HG02678 (cell line): ENCODE measurements around the gene CDH13.

ENCODE experiments used
- ATAC-seq: cut with Tn5 transposase; IDR thresholded peaks from one replicate; pipeline ENCODE4 v1.9.1; 2021; ENCODE audit warnings: mild to moderate bottlenecking, moderate library complexity; ENCODE audit not compliant: unreplicated experiment

Gene CDH13

GRCh38 chr16:83615953-83616350 is 989.2 kb downstream of the CDH13 start:
- no peak for ATAC-seq

DNA sequence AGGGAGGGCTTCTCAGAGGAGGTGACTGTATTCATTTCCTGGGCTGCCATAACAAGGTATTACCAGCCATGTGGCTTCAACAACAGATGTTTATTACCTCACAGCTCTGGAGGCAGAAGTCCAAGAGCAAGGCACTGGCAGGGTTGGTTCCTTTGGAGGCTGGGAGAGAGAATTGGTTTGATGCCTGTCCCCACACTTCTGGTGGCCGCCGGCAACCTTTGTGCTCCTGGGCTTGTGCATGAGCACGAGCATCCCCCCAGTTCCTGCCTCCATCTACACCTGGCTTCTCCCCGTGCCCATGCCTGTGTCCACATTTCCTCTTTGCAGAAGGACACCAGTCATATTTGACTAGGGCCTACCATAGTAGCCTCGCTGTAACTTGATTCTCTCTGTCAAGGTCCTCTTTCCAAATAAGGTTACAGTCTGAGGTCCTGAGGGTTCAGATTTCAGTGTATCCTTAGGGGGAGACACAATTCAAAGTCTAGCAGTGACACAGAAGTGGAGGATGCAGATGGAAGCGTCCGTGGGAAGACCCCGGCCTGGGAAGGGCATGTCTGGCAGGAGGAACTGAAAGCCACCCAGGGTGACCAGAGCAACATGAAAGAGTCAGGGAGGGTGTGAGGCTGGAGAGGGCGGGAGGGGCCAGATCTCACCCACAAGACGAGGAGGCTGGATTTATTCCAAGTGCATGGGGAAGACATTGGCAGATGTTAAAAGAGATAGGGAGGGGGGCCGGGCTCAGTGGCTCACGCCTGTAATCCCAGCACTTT is 992.8 kb downstream of the CDH13 start:
- no peak for ATAC-seq

DNA sequence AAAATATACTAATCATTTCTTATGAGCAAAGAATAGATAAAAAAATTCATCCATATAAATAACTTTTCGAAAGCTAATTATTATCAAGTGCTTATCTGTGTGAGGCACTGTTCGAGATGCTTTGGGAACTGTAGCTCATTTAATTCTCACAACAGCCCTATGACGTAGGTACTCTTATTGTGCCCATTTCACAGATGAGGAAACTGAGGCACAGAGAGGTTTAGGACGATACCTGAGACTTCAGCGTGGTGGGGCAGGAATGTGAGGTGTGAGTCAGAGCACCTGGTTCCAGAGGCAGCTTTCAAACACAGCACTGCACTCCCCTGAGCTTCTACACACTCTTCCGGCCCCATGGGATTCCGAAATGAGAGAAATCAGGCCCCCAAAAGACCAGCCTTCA is 995.2 kb downstream of the CDH13 start:
- ATAC-seq = no peak

- no peak for ATAC-seq
These were observed 996.4 kb downstream of the CDH13 start for GRCh38 chr16:83623091-83623730.

DNA sequence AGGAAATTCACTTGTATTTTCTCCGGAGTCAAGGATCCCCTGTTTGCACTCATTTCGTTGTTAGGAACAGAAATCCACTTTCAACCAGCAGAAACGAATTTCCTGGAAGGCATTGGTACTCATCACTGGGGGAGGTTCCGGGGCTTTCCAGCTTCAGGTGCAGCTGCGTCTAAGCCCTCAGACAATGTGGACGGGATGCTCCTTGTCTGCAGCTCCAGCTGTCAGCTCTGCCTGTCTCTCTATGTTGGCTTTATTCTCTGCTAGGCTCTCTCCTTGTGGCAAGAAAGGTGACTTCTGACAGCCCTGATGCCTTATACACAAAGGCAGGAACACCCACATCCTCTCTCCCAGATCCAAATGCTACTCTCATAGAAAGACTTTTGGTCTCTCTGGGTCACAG is 997.1 kb downstream of the CDH13 start:
- no peak for ATAC-seq

GRCh38 chr16:83624429-83625120 is 997.8 kb downstream of the CDH13 start:
- ATAC-seq = no peak

- ATAC-seq = no peak
These were observed 999.4 kb downstream of the CDH13 start for GRCh38 chr16:83626204-83626603.

DNA sequence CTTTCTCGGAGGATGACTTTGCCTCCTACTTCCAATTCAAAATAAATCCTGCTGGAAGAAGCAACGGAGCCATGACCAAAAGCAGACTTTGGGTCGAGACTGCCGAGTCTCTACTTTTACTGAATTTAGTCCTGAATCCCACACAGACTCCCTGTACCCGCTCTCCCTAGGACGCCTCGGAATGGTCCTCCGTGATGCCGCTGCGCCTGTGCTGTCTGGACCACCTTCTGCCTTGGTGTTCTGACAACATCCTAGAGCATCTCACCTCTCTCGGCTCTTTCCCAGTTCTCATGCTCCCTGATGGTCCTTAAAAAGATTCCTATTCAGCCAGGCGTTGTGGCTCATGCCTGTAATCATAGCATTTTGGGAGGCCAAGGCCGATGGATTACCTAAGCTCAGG is 999.9 kb downstream of the CDH13 start:
- ATAC-seq = no peak

GRCh38 chr16:83627996-83628395 is 1001.2 kb downstream of the CDH13 start:
- no peak for ATAC-seq

DNA sequence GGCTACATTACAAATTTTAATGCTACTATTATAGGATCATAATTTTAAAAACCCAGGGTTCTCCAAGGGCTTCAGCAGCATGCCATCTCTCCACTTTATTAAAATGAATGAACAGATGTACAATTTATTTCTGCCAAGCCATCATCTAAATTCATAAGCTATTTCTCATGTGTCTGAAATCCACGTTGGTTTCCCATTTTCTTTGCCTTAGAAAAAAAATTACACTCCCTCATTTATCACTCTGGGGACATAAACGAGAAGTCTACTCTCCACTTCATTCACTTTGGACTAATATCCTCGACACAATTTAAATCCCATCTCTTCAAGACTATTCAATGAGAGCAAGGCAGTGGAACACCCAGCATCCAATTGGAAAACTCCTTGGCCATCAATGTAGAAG is 1002.7 kb downstream of the CDH13 start:
- ATAC-seq = no peak

DNA sequence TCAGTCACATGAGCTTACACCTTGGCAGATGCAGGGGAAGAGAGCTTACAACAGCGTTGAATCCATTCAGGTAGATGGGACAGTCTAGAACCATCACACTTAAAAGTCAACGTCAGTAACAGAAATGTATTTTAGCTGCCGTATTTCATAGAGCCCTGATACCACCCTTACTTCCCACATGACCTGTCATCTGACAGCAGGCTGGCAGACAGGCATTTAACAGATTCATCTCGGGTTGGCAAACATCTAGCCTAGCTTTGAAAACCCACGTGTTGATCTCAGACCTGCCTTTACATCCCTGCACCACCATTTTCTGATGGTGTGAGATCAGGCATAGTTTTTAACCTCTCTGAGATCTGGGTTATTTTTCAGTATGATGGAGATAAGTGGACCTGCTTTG is 1003.1 kb downstream of the CDH13 start:
- ATAC-seq = no peak

DNA sequence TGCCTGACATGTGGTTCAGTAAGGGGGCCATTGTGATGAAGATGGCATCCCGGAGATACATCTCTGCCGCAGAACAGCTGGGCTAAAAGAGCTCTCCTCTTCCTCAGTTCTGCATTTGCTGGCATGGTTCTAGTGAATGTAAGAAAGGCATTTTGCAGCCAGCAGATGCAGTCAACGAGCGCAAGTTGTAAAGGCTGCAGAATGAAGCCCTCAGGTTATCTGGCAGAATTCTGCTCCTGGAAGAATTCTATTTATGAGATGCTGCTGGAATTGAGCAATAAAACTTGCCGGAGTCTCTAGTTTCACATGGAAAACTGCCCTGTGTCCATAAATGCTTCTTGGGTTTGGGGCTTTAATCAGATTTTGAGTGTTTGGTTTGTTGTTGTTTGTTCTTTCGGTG is 1004.2 kb downstream of the CDH13 start:
- no peak for ATAC-seq

GRCh38 chr16:83633286-83633685 is 1006.5 kb downstream of the CDH13 start:
- ATAC-seq = no peak

- no peak for ATAC-seq
These were observed 1021.6 kb downstream of the CDH13 start for GRCh38 chr16:83648347-83648746.

DNA sequence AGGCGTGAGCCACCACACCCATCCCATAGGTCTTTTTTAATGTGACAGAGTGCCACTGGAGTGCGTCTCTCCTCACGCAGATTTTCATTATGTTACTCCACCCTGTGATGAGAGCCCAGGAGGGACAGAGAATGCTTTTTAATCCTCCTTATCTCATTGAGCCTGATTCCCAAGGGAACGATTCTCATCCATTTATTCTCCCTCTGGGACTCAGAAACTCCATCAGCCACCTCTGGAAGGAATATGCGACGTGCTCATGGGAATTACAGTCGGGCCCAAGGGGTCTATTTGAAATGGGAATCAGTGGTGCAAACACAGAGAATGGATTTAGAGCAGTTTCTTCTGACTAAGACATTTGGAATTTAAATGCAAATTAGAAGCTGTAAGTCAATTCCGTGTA is 1025.1 kb downstream of the CDH13 start:
- ATAC-seq = no peak

GRCh38 chr16:83652943-83653342 is 1026.2 kb downstream of the CDH13 start:
- no peak for ATAC-seq

DNA sequence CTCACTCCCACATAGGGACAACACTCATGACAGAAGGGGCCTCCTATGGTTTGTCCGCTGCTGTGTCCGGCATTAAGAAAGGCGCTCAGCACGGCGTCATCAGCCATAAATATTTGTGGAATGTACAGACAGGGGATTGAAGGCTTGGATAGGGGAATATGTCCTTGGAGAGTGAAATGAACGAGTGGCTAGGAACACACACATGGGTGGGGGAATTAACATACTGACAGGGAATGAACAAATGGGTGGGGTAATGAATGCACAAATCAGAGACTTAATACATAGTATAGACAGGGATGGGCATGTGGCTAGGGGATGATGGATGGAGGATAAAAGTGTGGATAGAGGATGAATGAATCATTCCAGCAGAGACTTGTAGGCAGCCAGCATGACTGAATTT is 1027.0 kb downstream of the CDH13 start:
- ATAC-seq = no peak

GRCh38 chr16:83660282-83660681 is 1033.5 kb downstream of the CDH13 start:
- no peak for ATAC-seq

DNA sequence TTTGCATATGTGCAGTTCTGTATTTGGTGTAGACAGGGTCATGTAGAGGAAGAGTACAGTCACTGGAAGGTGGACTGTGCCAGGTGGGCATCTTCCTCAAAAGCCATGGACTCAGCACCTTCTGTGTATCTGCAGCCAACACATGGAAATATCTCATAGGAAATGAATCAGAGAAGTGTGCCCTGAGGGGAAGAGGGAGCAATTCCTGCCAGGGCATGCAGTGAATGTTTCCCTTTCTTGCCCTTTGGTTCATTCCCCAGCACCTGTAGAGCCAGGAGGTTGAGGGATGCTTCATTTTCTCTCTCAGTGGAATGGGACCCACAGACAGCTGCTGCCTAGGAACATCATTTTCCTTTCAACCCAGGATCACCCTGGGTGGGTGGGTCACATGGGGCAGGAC is 1034.9 kb downstream of the CDH13 start:
- no peak for ATAC-seq

- ATAC-seq = no peak
These were observed 1039.7 kb downstream of the CDH13 start for GRCh38 chr16:83666449-83666848.

- no peak for ATAC-seq
These were observed 1042.7 kb downstream of the CDH13 start for GRCh38 chr16:83669456-83669855.

- no peak for ATAC-seq
These were observed 1048.3 kb downstream of the CDH13 start for GRCh38 chr16:83674931-83675535.
